CMK (cell line): ENCODE data around the gene TMEM247.
"Not testable (repeated sequence)": the region's sequence is repeated elsewhere in the genome, so short reads cannot be mapped to it uniquely, and the experiment has no call there.

Experiments used
- DNase-seq: peaks from one replicate; pipeline ENCODE4 v3.0.0-alpha.2; 2010; ENCODE audit warnings: low read depth

TMEM247 gene

GRCh38 chr2:46512185-46512584 lies 32.8 kb downstream of the TMEM247 start:
- DNase-seq, result no peak

GRCh38 chr2:46514738-46515137 lies 35.4 kb downstream of the TMEM247 start:
- no peak for DNase-seq

- DNase-seq, result no peak
Observed at GRCh38 chr2:46517485-46517884, 38.1 kb downstream of the TMEM247 start.

- DNase-seq, result no peak
Observed at GRCh38 chr2:46518861-46519260, 39.5 kb downstream of the TMEM247 start.

GRCh38 chr2:46519265-46519664 lies 39.9 kb downstream of the TMEM247 start:
- DNase-seq, result no peak

- no peak for DNase-seq
Observed at GRCh38 chr2:46520130-46520711, 40.9 kb downstream of the TMEM247 start.

GRCh38 chr2:46521215-46521683 lies 41.9 kb downstream of the TMEM247 start:
- no peak for DNase-seq

- not testable (repeated sequence) for DNase-seq
Observed at GRCh38 chr2:46522385-46522784, 43.0 kb downstream of the TMEM247 start.

- no peak for DNase-seq
Observed at GRCh38 chr2:46525522-46526155, 46.3 kb downstream of the TMEM247 start.

GRCh38 chr2:46528880-46529279 lies 49.5 kb downstream of the TMEM247 start:
- DNase-seq, result no peak

GRCh38 chr2:46530639-46531038 lies 51.3 kb downstream of the TMEM247 start:
- no peak for DNase-seq

- no peak for DNase-seq
Observed at GRCh38 chr2:46531863-46532262, 52.5 kb downstream of the TMEM247 start.
